GM10266 (cell line): ENCODE data around the gene APOE.
"Not testable (repeated sequence)": the region's sequence is repeated elsewhere in the genome, so short reads cannot be mapped to it uniquely, and the experiment has no call there.

ENCODE experiments used
- DNase-seq: peaks from one replicate; pipeline ENCODE4 v3.0.0; 2012; ENCODE audit errors: extremely low spot score
- CTCF ChIP-seq: IDR thresholded peaks from 2 replicates; pipeline ENCODE4 v1.5.1; 2012; ENCODE audit warnings: mild to moderate bottlenecking, low read depth; ENCODE audit not compliant: control insufficient read depth, insufficient read depth; ENCODE audit errors: missing control alignments

APOE gene

GRCh38 chr19:44905437-44906160, at the start of gene APOE:
Gene APOE (plus strand): TSS chr19:44905796. CDS start chr19:44906625, 829 bp downstream.
- no peak for DNase-seq
- TF ChIP-seq CTCF = no peak

- no peak for TF ChIP-seq CTCF
- no peak for DNase-seq
Observed at GRCh38 chr19:44856421-44857083, 49.0 kb upstream of the APOE start.

- TF ChIP-seq CTCF = no peak
- no peak for DNase-seq
Observed at GRCh38 chr19:44857837-44858236, 47.8 kb upstream of the APOE start.

GRCh38 chr19:44861576-44861975, 44.0 kb upstream of the APOE start:
- not testable (repeated sequence) for DNase-seq

- TF ChIP-seq CTCF = no peak
- DNase-seq = no peak
Observed at GRCh38 chr19:44863990-44864389, 41.6 kb upstream of the APOE start.

GRCh38 chr19:44865196-44865767, 40.3 kb upstream of the APOE start:
- TF ChIP-seq CTCF = no peak
- no peak for DNase-seq

- DNase-seq = no peak
- no peak for TF ChIP-seq CTCF
Observed at GRCh38 chr19:44866664-44867063, 38.9 kb upstream of the APOE start.
